K562 (cell line): Measurements from ENCODE around the gene IQGAP3. TPM values are rescaled to one million over a fixed set of nuclear protein-coding genes. Genes with fewer than 3 reads are reported as not detected.

Experiments
- ATF3 ChIP-seq, 2 experiments: fragments of 450-650 bp in 1 of 2; sonication (generic) in 1 of 2; formaldehyde crosslinking in 1 of 2; IDR thresholded peaks in 1 of 2; conservative IDR thresholded peaks in 1 of 2; 2 replicates each; pipeline versions ENCODE4 v1.6.1 to v1.8.1; 2016 to 2023; ENCODE audit warnings: mild to moderate bottlenecking in 2 of 2, moderate library complexity in 2 of 2, inconsistent platforms in 1 of 2, missing genetic modification reagents in 1 of 2
- CBFB ChIP-seq: sonication (generic); formaldehyde crosslinking; IDR thresholded peaks from 2 replicates; pipeline ENCODE4 v1.4.0; 2020; ENCODE audit warnings: mild to moderate bottlenecking, missing genetic modification reagents
- ETV5 ChIP-seq: sonication (generic); formaldehyde crosslinking; IDR thresholded peaks from 2 replicates; pipeline ENCODE4 v1.4.0; 2020; ENCODE audit warnings: low read depth, mild to moderate bottlenecking, missing genetic modification reagents
- ETV6 ChIP-seq, 3 experiments: fragments of 150-350 bp in 1 of 3; sonication (generic) in 1 of 3; formaldehyde crosslinking in 1 of 3; IDR thresholded peaks; 2 replicates each; pipeline versions ENCODE4 v1.6.1 to v1.8.0; 2014 to 2022; ENCODE audit warnings: borderline replicate concordance in 2 of 3, low read depth in 2 of 3, antibody characterized with exemption in 1 of 3, low read length in 1 of 3, mild to moderate bottlenecking in 1 of 3, missing genetic modification reagents in 1 of 3
- GABPB1 ChIP-seq: sonication (generic); formaldehyde crosslinking; IDR thresholded peaks from 2 replicates; pipeline ENCODE4 v1.8.0; 2022; ENCODE audit warnings: mild to moderate bottlenecking, missing genetic modification reagents
- LEF1 ChIP-seq: fragments of 450-650 bp; IDR thresholded peaks from 2 replicates; pipeline ENCODE4 v1.6.1; 2016; ENCODE audit warnings: mild to moderate bottlenecking
- NELFE ChIP-seq: IDR thresholded peaks from 2 replicates; pipeline ENCODE4 v1.6.1; 2011; ENCODE audit warnings: mild to moderate bottlenecking; ENCODE audit not compliant: insufficient read depth, insufficient read length
- NEUROD1 ChIP-seq: fragments of 150-350 bp; IDR thresholded peaks from 2 replicates; pipeline ENCODE4 v1.6.1; 2014; ENCODE audit warnings: borderline replicate concordance, low read length, low read depth; ENCODE audit not compliant: partially characterized antibody
- NR2F6 ChIP-seq: fragments of 450-650 bp; formaldehyde crosslinking; IDR thresholded peaks from 2 replicates; pipeline ENCODE4 v1.4.0; 2020; ENCODE audit warnings: mild to moderate bottlenecking
- NR4A1 ChIP-seq, 2 experiments: fragments of 250-450 bp in 1 of 2; fragments of 450-650 bp in 1 of 2; sonication (Bioruptor Pico) in 1 of 2; IDR thresholded peaks; 2 replicates each; pipeline versions ENCODE4 v1.4.0 to v1.6.1; 2016 to 2020; ENCODE audit warnings: mild to moderate bottlenecking in 2 of 2, missing compliant biosample characterization in 1 of 2, missing genetic modification characterization in 1 of 2, moderate library complexity in 1 of 2
- POLR2B ChIP-seq: fragments of 450-650 bp; IDR thresholded peaks from 2 replicates; pipeline ENCODE4 v1.6.1; 2018; ENCODE audit warnings: low read depth; ENCODE audit not compliant: partially characterized antibody
- RCOR1 ChIP-seq, 2 experiments: IDR thresholded peaks; 2 replicates each; pipeline ENCODE4 v1.6.1; 2012; ENCODE audit warnings: low read depth in 2 of 2, low read length in 2 of 2, borderline replicate concordance in 1 of 2, improper control_type of control experiment in 1 of 2
- TEAD4 ChIP-seq, 2 experiments: sonication (generic) in 1 of 2; formaldehyde crosslinking in 1 of 2; IDR thresholded peaks; 2 replicates each; pipeline versions ENCODE4 v1.6.1 to v1.8.0; 2012 to 2022; ENCODE audit warnings: borderline replicate concordance in 1 of 2, inconsistent platforms in 1 of 2, low read length in 1 of 2, mild to moderate bottlenecking in 1 of 2, missing genetic modification reagents in 1 of 2
- YBX1 ChIP-seq: fragments of 450-650 bp; IDR thresholded peaks from 2 replicates; pipeline ENCODE4 v1.7.1; 2016; ENCODE audit warnings: mild to moderate bottlenecking
- ZNF212 ChIP-seq: fragments of 450-650 bp; formaldehyde crosslinking; IDR thresholded peaks from 2 replicates; pipeline ENCODE4 v1.4.0; 2020; ENCODE audit warnings: mild to moderate bottlenecking
- ZNF274 ChIP-seq: IDR thresholded peaks from 2 replicates; pipeline ENCODE4 v1.6.1; 2011; ENCODE audit warnings: low read depth, mild to moderate bottlenecking, low read length, moderate library complexity, borderline replicate concordance
- ZNF3 ChIP-seq: fragments of 250-450 bp; sonication (Bioruptor Pico); IDR thresholded peaks from 2 replicates; pipeline ENCODE4 v1.5.0; 2021; ENCODE audit warnings: mild to moderate bottlenecking, moderate library complexity
- ZNF384 ChIP-seq: IDR thresholded peaks from 2 replicates; pipeline ENCODE4 v1.6.1; 2012; ENCODE audit warnings: low read depth, low read length, improper control_type of control experiment
- ZNF639 ChIP-seq, 2 experiments: fragments of 200-800 bp in 1 of 2; sonication (Bioruptor generic) in 1 of 2; sonication (generic) in 1 of 2; formaldehyde crosslinking in 1 of 2; IDR thresholded peaks in 1 of 2; conservative IDR thresholded peaks in 1 of 2; 2 replicates each; pipeline versions ENCODE4 v1.5.0 to v1.6.1; 2016 to 2020; ENCODE audit warnings: missing compliant biosample characterization in 1 of 2, missing genetic modification characterization in 1 of 2, missing genetic modification reagents in 1 of 2
- ZZZ3 ChIP-seq: fragments of 450-650 bp; IDR thresholded peaks from 2 replicates; pipeline ENCODE4 v1.6.1; 2016; ENCODE audit warnings: antibody characterized with exemption, mild to moderate bottlenecking, moderate library complexity
- polyA plus RNA-seq, 8 experiments: library from polyadenylated mRNA; depleted of rRNA in 4 of 8; stranded (reverse) in 5 of 8; unstranded in 3 of 8; fragments of >200 nt; fragmentation: Nextera tagmentation in 2 of 8; fragmentation: Illumina TruSeq in 1 of 8; extraction: Ambion mirVana in 2 of 8; extraction: Trizol in 1 of 8; gene quantifications; 2 replicates each; pipeline versions ENCODE4 v1.2.1 to v1.2.3, GENCODE V29; 2011 to 2014; ENCODE audit warnings: inconsistent platforms in 1 of 8, missing spikeins in 1 of 8
- total RNA-seq, 7 experiments: library from RNA; depleted of rRNA in 6 of 7; stranded (reverse); fragments of >200 nt in 6 of 7; fragmentation: Illumina TruSeq in 2 of 7; extraction: Trizol in 2 of 7; gene quantifications; 2 replicates each; pipeline versions ENCODE4 v1.2.1 to v1.2.3, GENCODE V29; 2011 to 2021; ENCODE audit warnings: low replicate concordance in 1 of 7
- TF ChIP-seq, protein P1 (sequence below): sonication (generic); formaldehyde crosslinking; IDR thresholded peaks from 2 replicates; pipeline ENCODE4 v1.8.0; 2022; ENCODE audit warnings: missing genetic modification reagents, mild to moderate bottlenecking, borderline replicate concordance

The IQGAP3 gene
- total and polyA plus RNA-seq, 9 of the 15 experiments (the other 6 are each of a cell fraction or from before 2014, with no cell fraction given), result 1.4 to 16.6 (median 11.9) TPM

DNA sequence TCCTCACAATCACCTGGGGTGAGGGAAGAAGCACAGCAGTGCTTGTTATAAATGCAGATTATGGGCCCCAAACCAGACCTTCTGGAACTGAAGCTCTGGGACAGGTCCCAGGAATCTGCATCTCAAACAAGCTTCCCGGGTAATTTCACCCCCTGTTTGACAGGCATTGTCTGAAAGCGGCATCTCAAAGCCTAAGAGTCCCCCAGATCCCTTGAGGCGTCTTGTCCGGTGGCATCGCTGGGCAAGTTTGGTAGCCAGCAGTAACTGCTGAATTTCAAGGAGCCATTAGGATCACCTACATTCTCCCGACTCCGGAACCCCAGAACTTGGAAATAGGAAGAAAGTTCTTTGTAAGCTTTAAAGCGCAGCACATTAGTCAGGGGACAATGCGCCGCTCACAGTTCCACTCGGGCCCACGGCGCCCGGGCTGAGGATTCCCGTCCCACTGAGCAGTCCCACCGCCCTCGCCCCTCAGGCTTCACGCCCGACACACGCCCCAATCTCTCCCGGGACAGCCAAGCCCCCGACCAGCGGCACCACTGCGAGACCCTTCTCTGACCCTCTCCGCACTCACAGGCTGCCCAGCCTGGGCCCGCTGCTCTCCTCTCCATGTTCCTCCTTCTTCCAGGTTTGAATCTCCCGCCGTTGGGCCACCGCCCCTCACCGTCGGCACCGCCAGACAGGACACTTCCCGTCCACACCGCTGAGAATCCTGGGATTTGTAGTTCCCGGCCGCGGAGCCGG is at the start of gene IQGAP3 (continued):
- TF ChIP-seq ZNF639 (CRISPR knock-in tag; conservative IDR thresholded peaks at IDR 0.05 in 1 of 2, IDR thresholded peaks at IDR 0.05 in 1 of 2), result no peak
- TF ChIP-seq NR4A1 (CRISPR knock-in tag; IDR thresholded peaks at IDR 0.05), result no peak
- no peak for TF ChIP-seq NR4A1 (tag; IDR thresholded peaks at IDR 0.05)
- TF ChIP-seq ETV6 (IDR thresholded peaks at IDR 0.05; ENCODE audit: borderline replicate concordance in 1 of 2, low read depth in 2 of 2, low read length in 1 of 2), result no peak
- TF ChIP-seq ETV6 (CRISPR knock-in tag; IDR thresholded peaks at IDR 0.05; ENCODE audit: borderline replicate concordance), result no peak
- peak; percentile 58 for TF ChIP-seq POLR2B
- no peak; the same call in 1 of the 2 replicates for TF ChIP-seq LEF1
- no peak for TF ChIP-seq ATF3 (IDR thresholded peaks at IDR 0.05)
- no peak for TF ChIP-seq ATF3 (CRISPR knock-in tag; conservative IDR thresholded peaks at IDR 0.05)
- no peak for TF ChIP-seq YBX1
- no peak for TF ChIP-seq ETV5 (CRISPR knock-in tag)
- TF ChIP-seq ZZZ3, result no peak
- no peak for TF ChIP-seq TEAD4 (IDR thresholded peaks at IDR 0.05; ENCODE audit: low read length)
- TF ChIP-seq TEAD4 (CRISPR knock-in tag; IDR thresholded peaks at IDR 0.05; ENCODE audit: borderline replicate concordance), result no peak
- no peak for TF ChIP-seq ZNF3 (CRISPR knock-in tag)
- peak; percentile 37 for TF ChIP-seq NEUROD1
- TF ChIP-seq, protein P1, sequence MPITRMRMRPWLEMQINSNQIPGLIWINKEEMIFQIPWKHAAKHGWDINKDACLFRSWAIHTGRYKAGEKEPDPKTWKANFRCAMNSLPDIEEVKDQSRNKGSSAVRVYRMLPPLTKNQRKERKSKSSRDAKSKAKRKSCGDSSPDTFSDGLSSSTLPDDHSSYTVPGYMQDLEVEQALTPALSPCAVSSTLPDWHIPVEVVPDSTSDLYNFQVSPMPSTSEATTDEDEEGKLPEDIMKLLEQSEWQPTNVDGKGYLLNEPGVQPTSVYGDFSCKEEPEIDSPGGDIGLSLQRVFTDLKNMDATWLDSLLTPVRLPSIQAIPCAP (CRISPR knock-in tag), result no peak
- TF ChIP-seq GABPB1 (CRISPR knock-in tag), result peak; percentile 97
- no peak for TF ChIP-seq ZNF212
- no peak for TF ChIP-seq RCOR1 (IDR thresholded peaks at IDR 0.05; ENCODE audit: borderline replicate concordance in 1 of 2, low read depth in 2 of 2, low read length in 2 of 2)
- peak; percentile 33; the same call in 1 of the 2 replicates for TF ChIP-seq CBFB (CRISPR knock-in tag)
- no peak for TF ChIP-seq ZNF274
- no peak for TF ChIP-seq NELFE
- TF ChIP-seq NR2F6 (CRISPR knock-in tag), result no peak
- no peak for TF ChIP-seq ZNF384
